Measurements from ENCODE around the gene CNNM4.

Gene CNNM4

DNA sequence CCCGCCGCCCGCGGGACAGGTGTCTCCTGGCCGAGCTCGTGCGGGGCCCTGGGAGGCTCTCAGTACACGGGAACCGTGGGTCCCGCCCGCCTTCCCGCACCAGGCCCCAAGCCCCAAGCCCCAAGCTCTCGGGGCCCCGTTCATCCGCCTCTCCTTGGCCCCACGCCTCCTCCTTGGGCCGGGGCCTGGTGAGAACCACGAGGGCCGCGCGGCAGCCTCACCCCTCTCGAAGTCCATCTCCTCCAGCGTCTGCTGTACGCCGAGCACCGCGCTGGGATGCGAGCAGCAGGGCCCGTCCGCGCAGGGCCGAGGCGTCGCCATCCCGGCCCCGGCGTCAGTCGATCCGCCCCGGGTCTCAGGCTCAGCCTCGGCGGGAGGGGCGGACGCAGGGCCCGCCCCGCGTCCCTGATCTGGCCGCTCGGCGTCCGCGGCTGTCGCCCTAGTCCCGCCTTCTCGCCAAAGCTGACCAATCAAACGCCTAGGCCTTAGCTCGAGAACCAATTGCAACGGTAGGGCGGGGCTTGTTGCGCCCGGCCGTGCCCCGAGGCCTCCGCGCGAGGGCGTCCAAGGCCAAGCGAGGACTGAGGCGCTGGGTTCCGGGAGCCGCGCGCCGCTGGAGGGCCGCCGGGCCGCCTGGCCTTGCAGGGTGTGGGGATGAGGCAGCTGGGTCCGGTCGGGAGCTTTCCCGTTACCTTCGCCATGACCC lies 97.1 kb downstream of the CNNM4 start, which contains the start of gene ANKRD39 (continued):
- TF ChIP-seq ZFP69B (tag by site-specific recombination; IDR thresholded peaks at IDR 0.05) (peak; percentile 51), ZBTB48 (tag by site-specific recombination; IDR thresholded peaks at IDR 0.05) (peak; percentile 18; the same call in 1 of the 2 replicates), ZNF830 (tag by site-specific recombination; IDR thresholded peaks at IDR 0.05; ENCODE audit: low read depth) (no peak), ZNF16 (tag by site-specific recombination; IDR thresholded peaks at IDR 0.05; ENCODE audit: low read depth) (no peak), KLF9 (tag by site-specific recombination; IDR thresholded peaks at IDR 0.05; ENCODE audit: low read depth) (peak; percentile 23; the same call in 1 of the 2 replicates), ZNF792 (tag by site-specific recombination; IDR thresholded peaks at IDR 0.05) (0 out of 2 replicates have a peak, but pooled peaks have one; percentile 51)
- TF ChIP-seq, protein P1, sequence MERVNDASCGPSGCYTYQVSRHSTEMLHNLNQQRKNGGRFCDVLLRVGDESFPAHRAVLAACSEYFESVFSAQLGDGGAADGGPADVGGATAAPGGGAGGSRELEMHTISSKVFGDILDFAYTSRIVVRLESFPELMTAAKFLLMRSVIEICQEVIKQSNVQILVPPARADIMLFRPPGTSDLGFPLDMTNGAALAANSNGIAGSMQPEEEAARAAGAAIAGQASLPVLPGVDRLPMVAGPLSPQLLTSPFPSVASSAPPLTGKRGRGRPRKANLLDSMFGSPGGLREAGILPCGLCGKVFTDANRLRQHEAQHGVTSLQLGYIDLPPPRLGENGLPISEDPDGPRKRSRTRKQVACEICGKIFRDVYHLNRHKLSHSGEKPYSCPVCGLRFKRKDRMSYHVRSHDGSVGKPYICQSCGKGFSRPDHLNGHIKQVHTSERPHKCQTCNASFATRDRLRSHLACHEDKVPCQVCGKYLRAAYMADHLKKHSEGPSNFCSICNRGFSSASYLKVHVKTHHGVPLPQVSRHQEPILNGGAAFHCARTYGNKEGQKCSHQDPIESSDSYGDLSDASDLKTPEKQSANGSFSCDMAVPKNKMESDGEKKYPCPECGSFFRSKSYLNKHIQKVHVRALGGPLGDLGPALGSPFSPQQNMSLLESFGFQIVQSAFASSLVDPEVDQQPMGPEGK (tag by site-specific recombination; IDR thresholded peaks at IDR 0.05) = 0 out of 2 replicates have a peak, but pooled peaks have one; percentile 12
- TF ChIP-seq, protein P2, sequence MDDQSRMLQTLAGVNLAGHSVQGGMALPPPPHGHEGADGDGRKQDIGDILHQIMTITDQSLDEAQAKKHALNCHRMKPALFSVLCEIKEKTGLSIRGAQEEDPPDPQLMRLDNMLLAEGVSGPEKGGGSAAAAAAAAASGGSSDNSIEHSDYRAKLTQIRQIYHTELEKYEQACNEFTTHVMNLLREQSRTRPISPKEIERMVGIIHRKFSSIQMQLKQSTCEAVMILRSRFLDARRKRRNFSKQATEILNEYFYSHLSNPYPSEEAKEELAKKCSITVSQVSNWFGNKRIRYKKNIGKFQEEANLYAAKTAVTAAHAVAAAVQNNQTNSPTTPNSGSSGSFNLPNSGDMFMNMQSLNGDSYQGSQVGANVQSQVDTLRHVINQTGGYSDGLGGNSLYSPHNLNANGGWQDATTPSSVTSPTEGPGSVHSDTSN (CRISPR knock-in tag; IDR thresholded peaks at IDR 0.05) = peak; percentile 89
- TF ChIP-seq, protein P3, sequence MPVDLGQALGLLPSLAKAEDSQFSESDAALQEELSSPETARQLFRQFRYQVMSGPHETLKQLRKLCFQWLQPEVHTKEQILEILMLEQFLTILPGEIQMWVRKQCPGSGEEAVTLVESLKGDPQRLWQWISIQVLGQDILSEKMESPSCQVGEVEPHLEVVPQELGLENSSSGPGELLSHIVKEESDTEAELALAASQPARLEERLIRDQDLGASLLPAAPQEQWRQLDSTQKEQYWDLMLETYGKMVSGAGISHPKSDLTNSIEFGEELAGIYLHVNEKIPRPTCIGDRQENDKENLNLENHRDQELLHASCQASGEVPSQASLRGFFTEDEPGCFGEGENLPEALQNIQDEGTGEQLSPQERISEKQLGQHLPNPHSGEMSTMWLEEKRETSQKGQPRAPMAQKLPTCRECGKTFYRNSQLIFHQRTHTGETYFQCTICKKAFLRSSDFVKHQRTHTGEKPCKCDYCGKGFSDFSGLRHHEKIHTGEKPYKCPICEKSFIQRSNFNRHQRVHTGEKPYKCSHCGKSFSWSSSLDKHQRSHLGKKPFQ (tag by site-specific recombination; IDR thresholded peaks at IDR 0.05) = peak; percentile 38; the same call in 1 of the 2 replicates

DNA sequence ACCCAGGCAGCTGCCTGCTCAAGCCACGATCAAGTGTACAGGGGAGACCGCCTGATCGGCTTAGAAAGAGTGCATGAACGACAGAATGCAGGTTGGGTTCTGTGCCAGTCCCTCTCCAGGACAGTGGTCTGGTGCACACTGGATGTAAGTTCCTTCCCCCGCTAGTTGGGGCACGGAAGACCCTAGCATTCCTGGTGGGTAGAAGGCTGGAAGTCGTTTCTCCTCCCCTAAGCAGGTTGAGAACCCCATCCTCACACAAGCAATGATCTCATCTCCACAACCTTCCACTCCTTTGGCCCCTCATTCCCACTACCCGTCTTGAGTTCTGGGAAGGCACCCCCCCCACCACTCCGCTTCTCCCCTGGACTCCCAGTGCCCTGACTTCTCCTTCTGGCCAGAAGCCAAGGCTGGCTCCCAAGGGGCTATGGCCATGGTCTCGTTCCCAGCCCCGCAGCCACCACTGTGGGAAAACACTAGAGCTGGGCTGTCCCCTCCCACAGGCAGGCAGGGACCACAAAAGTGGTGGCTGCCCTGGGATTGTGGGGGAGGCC lies 98.5 kb downstream of the CNNM4 start:
- Histone ChIP-seq H3K9me3 (ENCODE audit: control insufficient read depth, insufficient read depth, low read depth, low read length) (no peaks in the 10 kb centered on the region), H3K27ac (ENCODE audit: extremely low read depth, low read depth, low read length) (no peak overlapping the region), H3K4me3 (ENCODE audit: low read depth, low read length) (no peak overlapping the region), H3K4me1 (ENCODE audit: control insufficient read depth, insufficient read depth, low read length) (no peaks in the 10 kb centered on the region), H3K36me3 (ENCODE audit: control insufficient read depth in 2 of 2, insufficient read depth in 1 of 2, low read length in 2 of 2) (peaks cover 0 to 42% of the 10 kb centered on the region in 2 experiments; a peak in 2 of 3 replicates)
- ChIA-PET CTCF (interaction anchor here (1.0 to 4.1 kb wide), 7 partner anchors 9 to 252 kb away, joined by 3 to 115 read pairs (median 23); partner anchors contain the start of gene ANKRD36), POLR2A (interaction anchor here (0.7 to 3.3 kb wide), 3 partner anchors 9 to 92 kb away, joined by 4 to 39 read pairs (median 21); no protein-coding TSS in a partner anchor)
- TF ChIP-seq TRIM28 (IDR thresholded peaks at IDR 0.05; ENCODE audit: borderline replicate concordance, low read length) (no peak), RBAK (tag by site-specific recombination; IDR thresholded peaks at IDR 0.05) (no peak), GLI4 (tag by site-specific recombination; IDR thresholded peaks at IDR 0.05) (no peak), GLIS2 (tag by site-specific recombination; IDR thresholded peaks at IDR 0.05) (0 out of 2 replicates have a peak, but pooled peaks have one; percentile 19), ZNF561 (tag by site-specific recombination; IDR thresholded peaks at IDR 0.05; ENCODE audit: borderline replicate concordance) (no peak), ZNF132 (tag by site-specific recombination; IDR thresholded peaks at IDR 0.05; ENCODE audit: borderline replicate concordance) (no peak)
- TF ChIP-seq, protein P4, sequence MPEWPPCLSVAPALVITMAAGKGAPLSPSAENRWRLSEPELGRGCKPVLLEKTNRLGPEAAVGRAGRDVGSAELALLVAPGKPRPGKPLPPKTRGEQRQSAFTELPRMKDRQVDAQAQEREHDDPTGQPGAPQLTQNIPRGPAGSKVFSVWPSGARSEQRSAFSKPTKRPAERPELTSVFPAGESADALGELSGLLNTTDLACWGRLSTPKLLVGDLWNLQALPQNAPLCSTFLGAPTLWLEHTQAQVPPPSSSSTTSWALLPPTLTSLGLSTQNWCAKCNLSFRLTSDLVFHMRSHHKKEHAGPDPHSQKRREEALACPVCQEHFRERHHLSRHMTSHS (tag by site-specific recombination; IDR thresholded peaks at IDR 0.05) = no peak
- TF ChIP-seq, protein P5, sequence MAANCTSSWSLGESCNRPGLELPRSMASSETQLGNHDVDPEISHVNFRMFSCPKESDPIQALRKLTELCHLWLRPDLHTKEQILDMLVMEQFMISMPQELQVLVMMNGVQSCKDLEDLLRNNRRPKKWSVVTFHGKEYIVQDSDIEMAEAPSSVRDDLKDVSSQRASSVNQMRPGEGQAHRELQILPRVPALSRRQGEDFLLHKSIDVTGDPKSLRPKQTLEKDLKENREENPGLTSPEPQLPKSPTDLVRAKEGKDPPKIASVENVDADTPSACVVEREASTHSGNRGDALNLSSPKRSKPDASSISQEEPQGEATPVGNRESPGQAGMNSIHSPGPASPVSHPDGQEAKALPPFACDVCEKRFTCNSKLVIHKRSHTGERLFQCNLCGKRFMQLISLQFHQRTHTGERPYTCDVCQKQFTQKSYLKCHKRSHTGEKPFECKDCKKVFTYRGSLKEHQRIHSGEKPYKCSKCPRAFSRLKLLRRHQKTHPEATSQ (tag by site-specific recombination; IDR thresholded peaks at IDR 0.05) = no peak
- TF ChIP-seq, protein P6, sequence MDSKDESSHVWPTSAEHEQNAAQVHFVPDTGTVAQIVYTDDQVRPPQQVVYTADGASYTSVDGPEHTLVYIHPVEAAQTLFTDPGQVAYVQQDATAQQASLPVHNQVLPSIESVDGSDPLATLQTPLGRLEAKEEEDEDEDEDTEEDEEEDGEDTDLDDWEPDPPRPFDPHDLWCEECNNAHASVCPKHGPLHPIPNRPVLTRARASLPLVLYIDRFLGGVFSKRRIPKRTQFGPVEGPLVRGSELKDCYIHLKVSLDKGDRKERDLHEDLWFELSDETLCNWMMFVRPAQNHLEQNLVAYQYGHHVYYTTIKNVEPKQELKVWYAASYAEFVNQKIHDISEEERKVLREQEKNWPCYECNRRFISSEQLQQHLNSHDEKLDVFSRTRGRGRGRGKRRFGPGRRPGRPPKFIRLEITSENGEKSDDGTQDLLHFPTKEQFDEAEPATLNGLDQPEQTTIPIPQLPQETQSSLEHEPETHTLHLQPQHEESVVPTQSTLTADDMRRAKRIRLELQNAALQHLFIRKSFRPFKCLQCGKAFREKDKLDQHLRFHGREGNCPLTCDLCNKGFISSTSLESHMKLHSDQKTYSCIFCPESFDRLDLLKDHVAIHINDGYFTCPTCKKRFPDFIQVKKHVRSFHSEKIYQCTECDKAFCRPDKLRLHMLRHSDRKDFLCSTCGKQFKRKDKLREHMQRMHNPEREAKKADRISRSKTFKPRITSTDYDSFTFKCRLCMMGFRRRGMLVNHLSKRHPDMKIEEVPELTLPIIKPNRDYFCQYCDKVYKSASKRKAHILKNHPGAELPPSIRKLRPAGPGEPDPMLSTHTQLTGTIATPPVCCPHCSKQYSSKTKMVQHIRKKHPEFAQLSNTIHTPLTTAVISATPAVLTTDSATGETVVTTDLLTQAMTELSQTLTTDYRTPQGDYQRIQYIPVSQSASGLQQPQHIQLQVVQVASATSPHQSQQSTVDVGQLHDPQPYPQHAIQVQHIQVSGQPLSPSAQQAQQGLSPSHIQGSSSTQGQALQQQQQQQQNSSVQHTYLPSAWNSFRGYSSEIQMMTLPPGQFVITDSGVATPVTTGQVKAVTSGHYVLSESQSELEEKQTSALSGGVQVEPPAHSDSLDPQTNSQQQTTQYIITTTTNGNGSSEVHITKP (tag by site-specific recombination; IDR thresholded peaks at IDR 0.05) = peak; percentile 97
- TF ChIP-seq, protein P7, sequence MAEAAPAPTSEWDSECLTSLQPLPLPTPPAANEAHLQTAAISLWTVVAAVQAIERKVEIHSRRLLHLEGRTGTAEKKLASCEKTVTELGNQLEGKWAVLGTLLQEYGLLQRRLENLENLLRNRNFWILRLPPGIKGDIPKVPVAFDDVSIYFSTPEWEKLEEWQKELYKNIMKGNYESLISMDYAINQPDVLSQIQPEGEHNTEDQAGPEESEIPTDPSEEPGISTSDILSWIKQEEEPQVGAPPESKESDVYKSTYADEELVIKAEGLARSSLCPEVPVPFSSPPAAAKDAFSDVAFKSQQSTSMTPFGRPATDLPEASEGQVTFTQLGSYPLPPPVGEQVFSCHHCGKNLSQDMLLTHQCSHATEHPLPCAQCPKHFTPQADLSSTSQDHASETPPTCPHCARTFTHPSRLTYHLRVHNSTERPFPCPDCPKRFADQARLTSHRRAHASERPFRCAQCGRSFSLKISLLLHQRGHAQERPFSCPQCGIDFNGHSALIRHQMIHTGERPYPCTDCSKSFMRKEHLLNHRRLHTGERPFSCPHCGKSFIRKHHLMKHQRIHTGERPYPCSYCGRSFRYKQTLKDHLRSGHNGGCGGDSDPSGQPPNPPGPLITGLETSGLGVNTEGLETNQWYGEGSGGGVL (tag by site-specific recombination; IDR thresholded peaks at IDR 0.05) = peak; percentile 59
